Trophoblast cell (in vitro differentiated cells and primary cell): ENCODE measurements around the gene ZNF335.
"Not testable (repeated sequence)": the region's sequence is repeated elsewhere in the genome, so short reads cannot be mapped to it uniquely, and the experiment has no call there.

Source experiments
- DNase-seq, 2 donors: peaks; one replicate each; pipeline ENCODE4 v3.0.0-alpha.2; 2016
- H2AFZ ChIP-seq: 2 replicates; pipeline ENCODE4 v1.6.1; 2013; ENCODE audit warnings: low read length, moderate library complexity, mild to moderate bottlenecking; ENCODE audit not compliant: insufficient read depth, poor library complexity
- H2AK5ac ChIP-seq: 2 replicates; pipeline ENCODE4 v1.6.1; 2013; ENCODE audit warnings: mild to moderate bottlenecking, low read length
- H2BK120ac ChIP-seq: 2 replicates; pipeline ENCODE4 v1.6.1; 2013; ENCODE audit warnings: low read length, mild to moderate bottlenecking, moderate library complexity; ENCODE audit not compliant: insufficient read depth, poor library complexity
- H2BK12ac ChIP-seq: 2 replicates; pipeline ENCODE4 v1.6.1; 2013; ENCODE audit warnings: mild to moderate bottlenecking, low read length, moderate library complexity
- H2BK5ac ChIP-seq: 2 replicates; pipeline ENCODE4 v1.6.1; 2013; ENCODE audit warnings: low read length, low read depth, moderate library complexity, mild to moderate bottlenecking; ENCODE audit not compliant: poor library complexity
- H3K14ac ChIP-seq: 2 replicates; pipeline ENCODE4 v1.6.1; 2013; ENCODE audit warnings: mild to moderate bottlenecking, low read length
- H3K18ac ChIP-seq: 2 replicates; pipeline ENCODE4 v1.6.1; 2013; ENCODE audit warnings: mild to moderate bottlenecking, low read length
- H3K23ac ChIP-seq: 2 replicates; pipeline ENCODE4 v1.6.1; 2013; ENCODE audit warnings: low read length
- H3K27ac ChIP-seq: 2 replicates; pipeline ENCODE4 v1.5.1; 2013; ENCODE audit warnings: low read depth, mild to moderate bottlenecking, inconsistent platforms, low read length, moderate library complexity
- H3K27me3 ChIP-seq: 2 replicates; pipeline ENCODE4 v1.6.1; 2013; ENCODE audit warnings: inconsistent platforms, mild to moderate bottlenecking, low read length, moderate library complexity; ENCODE audit not compliant: insufficient read depth
- H3K36me3 ChIP-seq, 2 experiments: 1 replicate in 1 of 2; 2 replicates in 1 of 2; pipeline ENCODE4 v1.6.1; 2013; ENCODE audit warnings: low read length in 2 of 2, mild to moderate bottlenecking in 2 of 2, moderate library complexity in 1 of 2; ENCODE audit not compliant: insufficient read depth in 2 of 2, control insufficient read depth in 1 of 2
- H3K4ac ChIP-seq: 2 replicates; pipeline ENCODE4 v1.6.1; 2013; ENCODE audit warnings: low read depth, mild to moderate bottlenecking, low read length, moderate library complexity
- H3K4me1 ChIP-seq, 2 experiments: 1 replicate in 1 of 2; 2 replicates in 1 of 2; pipeline ENCODE4 v1.6.1; 2013; ENCODE audit warnings: low read length in 2 of 2, mild to moderate bottlenecking in 2 of 2, moderate library complexity in 1 of 2; ENCODE audit not compliant: insufficient read depth in 2 of 2, control insufficient read depth in 1 of 2
- H3K4me2 ChIP-seq: 2 replicates; pipeline ENCODE4 v1.6.1; 2013; ENCODE audit warnings: inconsistent platforms, mild to moderate bottlenecking, low read length, moderate library complexity
- H3K4me3 ChIP-seq: 2 replicates; pipeline ENCODE4 v1.5.1; 2013; ENCODE audit warnings: mild to moderate bottlenecking, low read depth, low read length, inconsistent platforms
- H3K79me1 ChIP-seq: one replicate; pipeline ENCODE4 v1.6.1; 2013; ENCODE audit warnings: low read length
- H3K79me2 ChIP-seq: 2 replicates; pipeline ENCODE4 v1.6.1; 2013; ENCODE audit warnings: low read length, mild to moderate bottlenecking; ENCODE audit not compliant: control insufficient read depth, insufficient read depth, poor library complexity
- H3K9ac ChIP-seq: 2 replicates; pipeline ENCODE4 v1.6.1; 2013; ENCODE audit warnings: mild to moderate bottlenecking, low read length
- H3K9me3 ChIP-seq: 2 replicates; pipeline ENCODE4 v1.6.1; 2013; ENCODE audit warnings: low read depth, mild to moderate bottlenecking, control low read depth, inconsistent platforms, low read length; ENCODE audit not compliant: insufficient read depth
- H4K12ac ChIP-seq: 2 replicates; pipeline ENCODE4 v1.6.1; 2013; ENCODE audit warnings: low read depth, mild to moderate bottlenecking, low read length, moderate library complexity
- H4K8ac ChIP-seq: 2 replicates; pipeline ENCODE4 v1.6.1; 2013; ENCODE audit warnings: low read depth, mild to moderate bottlenecking, low read length, moderate library complexity
- H4K91ac ChIP-seq: one replicate; pipeline ENCODE4 v1.6.1; 2013; ENCODE audit warnings: low read depth, mild to moderate bottlenecking, low read length, moderate library complexity
- WGBS: extraction: QIAGEN DNeasy Blood & Tissue Kit; methylation state at CpG from one replicate; pipeline ENCODE4 v1.1.7; 2013; ENCODE audit warnings: missing lambda C conversion rate; ENCODE audit not compliant: insufficient read length, insufficient coverage; ENCODE audit errors: extremely low coverage; 5-methylcytosine and 5-hydroxymethylcytosine counted together

The ZNF335 gene

DNA sequence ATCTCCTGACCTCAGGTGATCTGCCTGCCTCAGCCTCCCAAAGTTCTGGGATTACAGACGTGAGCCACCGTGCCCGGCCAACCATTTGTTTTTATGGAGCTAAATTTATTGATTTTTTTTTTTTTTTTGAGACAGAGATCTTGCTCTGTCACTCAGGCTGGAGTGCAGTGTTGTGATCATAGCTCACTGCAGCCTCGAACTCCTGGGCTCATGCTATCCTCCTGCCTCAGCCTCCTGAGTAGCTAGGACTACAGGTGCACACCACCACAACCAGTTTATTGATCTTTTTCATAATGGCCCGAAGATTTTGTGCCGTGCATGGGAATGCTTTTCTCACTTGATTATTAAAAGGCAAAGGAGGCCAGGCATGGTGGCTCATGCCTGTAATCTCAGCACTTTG lies 16.8 kb upstream of the ZNF335 start:
- H3K36me3 ChIP-seq, H3K14ac ChIP-seq, H3K4me1 ChIP-seq, H3K27me3 ChIP-seq, H3K4ac ChIP-seq, H3K27ac ChIP-seq, H2BK5ac ChIP-seq, H3K79me2 ChIP-seq, H2BK12ac ChIP-seq, H3K18ac ChIP-seq, H3K4me2 ChIP-seq, H3K9me3 ChIP-seq, H3K9ac ChIP-seq, H3K23ac ChIP-seq, H4K8ac ChIP-seq, H4K91ac ChIP-seq, H2AFZ ChIP-seq, H2AK5ac ChIP-seq, H3K4me3 ChIP-seq, DNase-seq, H3K79me1 ChIP-seq, H2BK120ac ChIP-seq, H4K12ac ChIP-seq: not testable (repeated sequence)
- no CpG with 5 or more reads among the region's 6 CpGs for WGBS

DNA sequence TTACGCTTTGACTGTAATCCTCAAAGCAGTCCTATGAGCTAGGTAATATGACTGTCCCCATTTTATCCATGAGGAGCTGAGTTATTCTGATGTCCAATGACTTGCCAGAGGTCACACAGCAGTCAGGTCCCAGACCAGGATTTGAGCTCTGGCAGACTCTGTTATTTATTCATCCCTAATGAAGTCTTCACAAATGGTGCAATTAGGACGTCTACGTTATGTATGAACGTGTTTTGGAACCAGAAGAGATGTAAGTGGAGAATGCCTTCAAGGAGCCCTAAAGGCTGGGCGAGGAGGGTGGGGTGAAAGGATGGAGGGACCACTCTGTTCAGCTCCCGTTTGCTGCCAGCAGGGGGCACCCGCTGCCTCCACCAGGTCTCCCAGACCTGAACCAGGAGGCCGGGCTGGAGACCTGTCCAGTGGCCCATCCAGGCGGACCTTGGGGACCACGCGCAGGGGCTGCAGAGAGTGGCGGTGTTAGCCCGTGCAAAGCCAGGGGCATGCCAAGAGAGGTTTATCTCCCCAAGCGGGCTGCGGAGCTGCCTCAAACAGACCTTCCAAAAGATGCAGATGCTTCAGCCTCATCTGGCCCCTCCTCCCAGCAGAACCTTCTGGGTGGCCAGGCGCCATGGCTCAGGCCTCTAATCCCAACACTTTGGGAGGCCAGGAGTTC lies 15.2 kb upstream of the ZNF335 start:
- H2BK5ac ChIP-seq: no peak overlapping the region
- peaks cover 3% of the 10 kb centered on the region for H3K79me1 ChIP-seq
- H3K23ac ChIP-seq: no peak overlapping the region
- H3K79me2 ChIP-seq: no peaks in the 10 kb centered on the region
- no peak overlapping the region for H4K12ac ChIP-seq
- H3K4me1 ChIP-seq: peaks cover 12 to 13% of the 10 kb centered on the region in 2 experiments
- no peaks in the 10 kb centered on the region for H3K36me3 ChIP-seq
- peak; percentile 73 to 81 for DNase-seq
- H3K4ac ChIP-seq: no peak overlapping the region
- H3K27ac ChIP-seq: no peak overlapping the region
- H3K4me2 ChIP-seq: no peak overlapping the region
- H2AK5ac ChIP-seq: no peak overlapping the region
- H2AFZ ChIP-seq: no peak overlapping the region
- H2BK12ac ChIP-seq: no peak overlapping the region
- H3K14ac ChIP-seq: no peak overlapping the region
- H3K18ac ChIP-seq: no peak overlapping the region
- no peaks in the 10 kb centered on the region for H3K27me3 ChIP-seq
- no CpG with 5 or more reads among the region's 16 CpGs for WGBS
- no peak overlapping the region for H3K4me3 ChIP-seq
- H3K9ac ChIP-seq: no peak overlapping the region
- H2BK120ac ChIP-seq: no peak overlapping the region
- no peak overlapping the region for H4K8ac ChIP-seq
- no peak overlapping the region for H4K91ac ChIP-seq
- H3K9me3 ChIP-seq: no peaks in the 10 kb centered on the region

DNA sequence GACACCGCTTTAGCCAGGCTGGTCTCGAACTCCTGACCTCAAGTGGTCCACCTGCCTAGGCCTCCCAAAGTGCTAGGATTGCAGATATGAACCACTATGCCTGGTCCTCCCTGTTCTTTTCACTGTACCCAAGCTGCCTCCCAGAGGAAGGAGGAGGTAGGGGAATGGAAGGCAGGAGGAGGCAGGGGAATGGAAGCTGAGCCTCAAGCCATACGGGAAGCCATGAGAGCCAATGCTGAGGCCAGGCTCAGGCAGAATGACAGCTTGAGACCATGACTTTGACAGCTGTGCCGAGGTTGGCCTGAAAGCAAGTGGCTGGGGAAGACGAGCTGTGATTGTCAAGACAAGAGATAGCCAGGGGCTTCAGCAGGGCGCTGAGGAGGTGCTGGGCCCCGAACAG lies 13.6 kb upstream of the ZNF335 start:
- Histone ChIP-seq H4K91ac (no peak overlapping the region), H4K8ac (no peak overlapping the region), H3K18ac (no peak overlapping the region), H3K36me3 (no peaks in the 10 kb centered on the region), H3K27me3 (no peaks in the 10 kb centered on the region), H2AK5ac (peak overlapping the region; percentile 14), H3K79me2 (no peaks in the 10 kb centered on the region), H3K4me1 (peaks cover 8 to 9% of the 10 kb centered on the region in 2 experiments), H4K12ac (no peak overlapping the region), H3K14ac (no peak overlapping the region), H3K4me2 (no peak overlapping the region), H2BK12ac (peak overlapping the region; percentile 2), H2BK5ac (no peak overlapping the region), H2BK120ac (no peak overlapping the region), H3K23ac (no peak overlapping the region), H3K27ac (no peak overlapping the region), H3K4ac (no peak overlapping the region), H3K9ac (no peak overlapping the region), H3K79me1 (peaks cover 2% of the 10 kb centered on the region), H3K9me3 (no peaks in the 10 kb centered on the region), H2AFZ (no peak overlapping the region), H3K4me3 (no peak overlapping the region)
- no peak for DNase-seq
- WGBS: no CpG with 5 or more reads among the region's 7 CpGs

DNA sequence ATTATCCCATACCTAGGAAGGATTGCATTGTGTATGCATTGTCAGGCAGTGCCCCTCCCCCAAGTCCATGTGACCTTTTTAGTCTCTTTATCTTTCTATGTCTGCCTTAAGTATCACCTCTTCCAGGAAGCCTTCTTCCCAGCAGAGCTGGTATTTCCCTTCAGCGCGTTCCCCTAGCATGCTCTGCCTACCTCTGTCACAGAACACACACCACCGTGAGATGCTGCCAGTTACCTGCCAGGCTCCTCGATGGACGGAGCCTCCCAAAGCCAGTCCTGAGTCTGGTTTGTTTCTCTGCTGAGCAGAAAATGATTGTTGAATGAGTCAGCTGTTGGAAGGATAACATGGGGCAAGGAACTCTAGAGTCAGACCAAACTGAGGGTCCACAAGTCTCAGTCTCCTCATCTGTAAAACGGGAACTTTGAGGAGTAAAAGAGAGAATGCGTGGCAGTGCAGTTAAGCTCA lies 11.3 kb upstream of the ZNF335 start:
- Histone ChIP-seq H3K4me2 (no peak overlapping the region), H4K12ac (no peak overlapping the region), H3K4me1 (peaks cover 8 to 9% of the 10 kb centered on the region in 2 experiments), H2AFZ (no peak overlapping the region), H2BK12ac (no peak overlapping the region), H3K23ac (no peak overlapping the region), H3K14ac (no peak overlapping the region), H2BK5ac (no peak overlapping the region), H3K36me3 (no peaks in the 10 kb centered on the region), H3K18ac (no peak overlapping the region), H2BK120ac (no peak overlapping the region), H3K79me1 (peaks cover 2% of the 10 kb centered on the region), H3K27me3 (no peaks in the 10 kb centered on the region), H3K79me2 (no peaks in the 10 kb centered on the region), H4K8ac (no peak overlapping the region), H4K91ac (no peak overlapping the region), H2AK5ac (no peak overlapping the region), H3K4ac (no peak overlapping the region), H3K4me3 (no peak overlapping the region), H3K9me3 (no peaks in the 10 kb centered on the region), H3K9ac (no peak overlapping the region), H3K27ac (no peak overlapping the region)
- WGBS: no CpG with 5 or more reads among the region's 7 CpGs
- peak in 1 of 2 donors; percentile 22 for DNase-seq
